Measurements from ENCODE around the gene PPHLN1.
"Not testable (repeated sequence)": the region's sequence is repeated elsewhere in the genome, so short reads cannot be mapped to it uniquely, and the experiment has no call there.

The PPHLN1 gene

DNA sequence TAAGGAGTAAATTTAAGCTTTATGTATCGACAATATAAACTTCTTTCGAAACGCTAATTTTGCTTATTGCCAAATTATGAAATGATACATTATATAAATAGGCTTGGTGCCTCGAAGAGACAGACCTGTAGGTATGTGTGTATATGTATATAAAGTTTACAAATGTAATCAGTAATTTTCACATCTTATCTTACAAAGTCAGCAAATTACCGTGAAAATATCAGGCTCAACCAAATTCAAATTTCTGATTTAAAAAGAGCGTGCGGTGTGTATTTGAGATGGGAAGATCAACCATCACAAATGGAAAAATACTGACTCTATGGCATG lies 678 bp upstream of the PPHLN1 start:
- no peak for DNase-seq

DNA sequence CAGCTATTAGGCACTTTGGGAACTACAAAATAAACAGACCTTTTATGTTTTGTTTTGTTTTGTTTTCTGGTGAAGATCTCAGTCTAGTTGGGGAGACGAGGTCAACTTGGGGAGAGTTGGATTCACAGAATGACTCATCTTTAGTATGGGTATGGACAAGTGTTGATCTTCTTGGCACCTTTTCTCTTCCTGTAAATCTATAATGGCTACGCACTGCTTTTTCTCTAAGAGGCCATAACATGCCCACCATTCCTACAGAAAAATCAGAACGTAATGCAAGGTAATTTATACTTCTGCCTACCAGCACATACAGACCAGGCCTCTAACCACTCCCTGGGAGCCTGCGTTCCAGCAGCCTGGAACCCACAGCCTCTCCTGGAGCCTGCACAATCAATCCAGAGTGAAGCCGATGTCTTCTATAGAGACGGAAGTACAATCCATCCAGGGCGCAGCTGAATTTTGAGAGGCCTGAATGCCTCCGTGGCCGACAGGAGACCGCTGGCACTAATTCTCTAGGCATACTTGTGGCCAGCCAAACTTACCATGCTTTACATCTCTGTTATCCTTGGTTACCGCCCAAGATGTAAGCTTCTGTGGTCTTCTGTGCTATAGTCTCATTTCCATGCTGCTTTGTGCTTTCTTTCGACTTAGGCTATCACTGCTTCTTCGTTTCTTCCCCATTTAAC lies 717 bp downstream of the PPHLN1 start:
- peak; percentile 45 for DNase-seq

DNA sequence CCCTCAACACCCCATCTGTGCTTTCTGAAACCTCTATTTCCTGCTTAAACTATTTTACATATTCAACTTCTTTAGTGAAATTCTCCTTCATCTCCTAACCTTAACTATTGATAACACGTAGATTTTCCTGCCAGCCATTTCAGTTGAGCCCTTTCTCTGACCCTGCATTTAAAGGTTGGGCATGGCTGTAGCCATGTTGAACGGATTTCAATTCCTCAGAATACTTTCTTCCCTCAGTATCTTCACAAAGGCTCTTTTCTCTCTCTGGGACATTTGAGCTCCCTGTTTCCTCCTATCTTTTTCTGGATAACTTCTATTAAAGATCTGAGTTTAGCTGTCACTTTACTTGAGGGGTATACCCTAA lies 1.2 kb downstream of the PPHLN1 start:
- no peak for DNase-seq

DNA sequence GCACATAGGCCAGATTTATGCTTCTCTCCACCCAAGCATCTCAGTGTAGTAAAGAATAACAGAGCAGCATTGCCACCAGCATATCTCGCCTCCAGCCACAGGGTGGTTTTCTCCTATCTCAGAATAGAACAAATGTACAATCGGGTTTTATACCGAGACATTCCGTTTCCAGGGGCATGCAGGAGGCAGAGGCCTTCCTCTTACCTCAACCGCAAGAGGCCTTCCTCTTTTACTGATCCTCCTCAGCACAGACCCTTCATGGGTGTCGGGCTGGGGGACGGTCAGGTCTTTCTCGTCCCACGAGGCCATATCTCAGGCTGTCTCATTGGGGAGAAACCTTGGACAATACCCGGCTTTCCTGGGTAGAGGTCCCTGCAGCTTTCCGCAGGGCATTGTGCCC lies 4.1 kb downstream of the PPHLN1 start:
- DNase-seq, result not testable (repeated sequence)

DNA sequence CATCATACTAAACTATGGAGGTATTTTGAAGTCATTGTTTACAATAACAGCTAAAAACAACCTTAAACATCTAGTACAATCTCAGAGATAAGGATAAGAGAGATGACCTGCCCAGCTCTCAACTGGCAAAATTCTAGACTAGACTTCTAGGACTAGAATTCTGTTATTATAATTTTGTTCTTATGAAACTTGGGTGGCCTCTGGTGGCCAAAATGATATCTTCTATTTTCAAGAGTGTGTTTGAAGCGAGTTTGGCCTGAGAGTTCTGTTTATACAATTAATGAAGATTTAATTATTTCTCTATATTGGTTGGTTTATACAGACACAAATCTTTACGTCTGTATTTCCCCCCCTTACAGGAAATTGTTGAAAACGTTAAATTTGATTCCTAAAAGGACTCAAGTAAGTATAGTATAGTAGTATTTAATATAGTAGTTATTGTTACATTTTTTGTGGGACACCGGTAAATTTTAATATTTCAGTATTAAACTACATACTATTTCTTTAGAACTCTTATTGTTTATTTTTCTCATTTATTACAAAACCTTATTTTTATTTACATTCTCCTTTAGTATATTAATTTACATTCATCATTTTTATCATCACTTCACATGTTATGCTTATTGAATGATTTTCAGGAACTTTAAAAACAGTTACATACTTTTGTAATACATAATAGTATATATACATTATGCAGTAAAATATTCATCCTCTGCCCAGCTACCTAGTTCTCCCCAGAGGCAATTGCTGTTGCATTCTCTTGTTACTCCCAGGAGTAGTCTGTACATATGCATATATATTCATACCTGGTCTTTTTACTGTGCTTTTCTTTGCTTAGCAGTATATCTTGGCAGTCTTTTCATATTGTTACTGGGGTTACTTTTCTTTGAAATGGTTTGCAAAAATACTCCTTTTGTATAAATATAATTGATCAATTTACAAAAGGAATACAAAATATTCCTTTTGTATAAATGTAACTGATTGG lies 6.6 kb downstream of the PPHLN1 start:
- peak; percentile 65 for DNase-seq

DNA sequence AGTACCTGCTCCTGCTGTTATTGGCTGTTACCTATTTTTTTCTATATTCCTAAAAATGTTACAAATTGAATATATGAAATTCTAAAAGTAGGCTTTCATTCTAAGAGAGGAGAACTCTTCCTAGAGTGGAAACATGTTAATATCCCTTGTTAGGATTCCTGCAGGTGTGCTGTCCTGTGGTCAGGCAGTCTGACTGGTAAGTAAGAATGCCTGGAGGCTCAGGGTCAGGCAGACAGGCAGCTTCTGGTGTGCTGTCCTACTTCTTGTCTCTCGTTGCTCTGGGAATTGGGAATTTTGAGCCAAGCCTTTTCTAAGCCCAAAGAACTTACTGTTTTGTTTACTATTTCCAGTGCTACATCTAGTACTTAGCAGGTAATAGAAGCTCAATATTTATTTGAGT lies 10.3 kb downstream of the PPHLN1 start:
- DNase-seq, result no peak

DNA sequence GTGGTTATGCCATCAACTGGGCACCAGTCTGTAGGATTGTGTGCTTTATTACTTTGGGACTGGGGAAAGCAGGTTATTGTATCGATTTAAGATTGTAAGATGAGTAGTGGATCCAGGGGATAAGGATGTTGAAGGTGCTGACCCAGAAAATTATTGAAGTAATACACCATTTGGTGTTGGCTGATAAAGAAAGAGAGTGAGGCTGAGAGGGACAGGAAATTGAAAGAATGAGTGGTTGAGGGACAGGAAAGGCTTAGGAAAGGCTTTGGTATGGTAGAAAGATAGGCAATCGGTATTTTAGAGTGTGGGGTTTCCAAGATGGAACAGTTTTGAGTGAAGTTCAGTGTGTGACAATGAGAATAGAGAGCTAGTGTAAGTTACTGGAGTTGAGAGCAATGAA lies 12.3 kb downstream of the PPHLN1 start:
- DNase-seq, result no peak

DNA sequence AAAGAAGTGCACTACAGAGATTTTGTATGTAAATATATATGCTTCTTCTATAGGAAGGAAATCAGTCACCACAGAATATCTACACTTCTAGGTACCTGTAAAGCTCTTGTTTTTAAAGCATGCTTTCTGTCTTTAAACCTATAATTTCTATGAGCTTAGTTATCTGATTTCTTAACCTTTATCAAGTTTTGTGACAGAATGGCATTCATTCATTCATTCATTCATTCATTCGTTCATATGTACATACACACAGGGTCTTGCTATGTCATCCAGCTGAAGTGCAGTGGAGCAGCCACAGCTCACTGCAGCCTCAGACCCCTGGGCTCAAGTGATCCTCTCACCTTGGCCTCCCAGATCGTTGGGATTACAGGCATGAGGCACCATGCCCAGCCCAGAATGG lies 16.1 kb downstream of the PPHLN1 start:
- DNase-seq, result no peak

DNA sequence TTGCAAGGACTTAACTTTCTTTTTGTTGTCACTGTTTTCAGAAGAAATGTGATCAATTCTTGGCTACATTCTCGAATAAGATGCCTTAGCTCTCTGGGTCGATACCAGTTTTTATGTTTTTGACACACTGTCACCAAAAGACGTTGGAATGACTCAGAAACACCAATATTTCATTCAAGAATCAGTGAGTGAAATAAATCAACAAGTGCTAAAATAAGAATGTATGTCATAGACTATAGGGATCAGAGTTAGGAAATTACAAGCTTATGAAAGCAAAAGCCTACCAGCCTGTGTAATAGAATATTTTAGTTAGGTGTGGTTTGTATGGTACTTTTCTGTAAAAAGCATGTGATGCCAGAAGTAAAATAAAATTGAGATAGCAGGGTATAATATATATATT lies 17.8 kb downstream of the PPHLN1 start:
- DNase-seq, result no peak

DNA sequence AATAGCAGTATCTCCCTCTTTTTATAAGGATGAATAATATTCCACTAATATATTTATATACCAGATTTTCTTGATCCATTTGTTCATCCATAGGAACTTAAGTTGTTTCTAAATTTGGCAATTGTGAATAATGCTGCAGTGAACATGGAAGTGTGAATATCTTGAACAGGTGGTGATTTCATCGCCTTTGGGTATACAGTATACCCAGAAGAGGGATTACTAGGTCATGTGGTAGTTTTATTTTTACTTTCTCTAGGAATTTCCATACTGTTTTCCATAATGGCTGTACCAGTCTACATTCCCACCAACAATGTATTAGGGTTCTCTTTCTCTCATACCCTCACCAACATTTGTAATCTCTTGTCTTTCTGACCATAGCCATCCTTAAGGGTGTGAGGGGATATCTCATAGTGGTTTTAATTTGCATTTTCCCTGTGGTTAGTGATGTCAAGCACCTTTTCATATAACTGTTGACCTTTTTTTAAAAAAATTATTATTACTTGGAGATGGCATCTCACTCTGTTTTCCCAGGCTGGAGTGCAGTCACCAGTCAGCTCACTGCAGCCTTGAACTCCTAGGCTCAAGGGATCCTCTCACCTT lies 20.5 kb downstream of the PPHLN1 start:
- DNase-seq, result no peak

DNA sequence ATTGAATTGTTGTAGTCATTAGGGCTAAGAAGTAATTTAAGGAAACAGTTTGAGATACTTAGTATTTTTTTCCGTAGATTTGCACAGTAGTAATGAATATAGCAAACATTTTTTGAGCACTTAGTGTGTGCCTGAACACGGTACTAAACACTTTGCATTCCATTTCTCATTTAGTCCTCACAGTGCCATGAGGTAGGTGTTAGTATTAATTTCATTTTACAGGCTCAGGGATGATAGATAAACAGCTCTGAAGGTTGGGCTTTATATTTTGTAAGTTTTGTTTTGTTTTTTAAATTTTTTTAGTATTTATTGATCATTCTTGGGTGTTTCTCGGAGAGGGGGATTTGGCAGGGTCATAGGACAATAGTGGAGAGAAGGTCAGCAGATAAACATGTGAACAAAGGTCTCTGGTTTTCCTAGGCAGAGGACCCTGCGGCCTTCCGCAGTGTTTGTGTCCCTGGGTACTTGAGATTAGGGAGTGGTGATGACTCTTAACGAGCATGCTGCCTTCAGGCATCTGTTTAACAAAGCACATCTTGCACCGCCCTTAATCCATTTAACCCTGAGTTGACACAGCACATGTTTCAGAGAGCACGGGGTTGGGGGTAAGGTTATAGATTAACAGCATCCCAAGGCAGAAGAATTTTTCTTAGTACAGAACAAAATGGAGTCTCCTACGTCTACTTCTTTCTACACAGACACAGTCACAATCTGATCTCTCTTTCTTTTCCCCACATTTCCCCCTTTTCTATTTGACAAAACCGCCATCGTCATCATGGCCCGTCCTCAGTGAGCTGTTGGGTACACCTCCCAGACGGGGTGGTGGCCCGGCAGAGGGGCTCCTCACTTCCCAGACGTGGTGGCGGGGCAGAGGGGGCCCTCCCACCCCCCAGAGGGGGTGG lies 23.4 kb downstream of the PPHLN1 start:
- DNase-seq, result not testable (repeated sequence)

DNA sequence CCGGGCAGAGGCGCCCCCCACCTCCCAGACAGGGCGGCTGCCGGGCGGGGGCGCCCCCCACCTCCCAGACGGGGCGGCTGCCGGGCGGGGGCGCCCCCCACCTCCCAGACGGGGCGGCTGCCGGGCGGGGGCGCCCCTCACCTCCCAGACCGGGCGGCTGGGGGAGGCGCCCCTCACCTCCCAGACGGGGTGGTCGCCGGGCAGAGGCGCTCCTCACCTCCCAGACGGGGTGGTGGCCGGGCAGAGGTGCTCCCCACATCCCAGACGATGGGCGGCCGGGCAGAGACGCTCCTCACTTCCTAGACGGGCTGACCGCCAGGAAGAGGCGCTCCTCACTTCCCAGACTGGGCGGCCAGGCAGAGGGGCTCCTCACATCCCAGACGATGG lies 24.0 kb downstream of the PPHLN1 start:
- DNase-seq, result not testable (repeated sequence)

DNA sequence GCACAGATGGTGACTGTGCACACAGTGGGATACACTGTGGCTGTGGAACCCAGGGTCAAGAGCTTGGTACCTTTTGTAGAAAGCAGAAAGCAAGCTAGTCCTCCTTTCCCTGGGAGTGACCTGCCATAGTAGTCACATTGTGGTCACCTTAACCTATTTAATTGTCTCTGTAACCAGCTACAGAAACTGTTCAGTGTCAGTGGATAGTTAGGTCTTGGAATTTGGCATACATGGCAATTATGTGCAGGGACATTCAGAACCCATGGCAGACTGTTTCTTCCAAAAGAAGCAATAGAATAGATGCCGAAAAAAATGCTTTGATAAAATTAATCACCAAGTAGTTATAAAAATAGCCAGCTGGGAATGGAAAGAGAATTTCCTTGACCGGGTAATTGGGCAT lies 30.4 kb downstream of the PPHLN1 start:
- DNase-seq, result no peak

DNA sequence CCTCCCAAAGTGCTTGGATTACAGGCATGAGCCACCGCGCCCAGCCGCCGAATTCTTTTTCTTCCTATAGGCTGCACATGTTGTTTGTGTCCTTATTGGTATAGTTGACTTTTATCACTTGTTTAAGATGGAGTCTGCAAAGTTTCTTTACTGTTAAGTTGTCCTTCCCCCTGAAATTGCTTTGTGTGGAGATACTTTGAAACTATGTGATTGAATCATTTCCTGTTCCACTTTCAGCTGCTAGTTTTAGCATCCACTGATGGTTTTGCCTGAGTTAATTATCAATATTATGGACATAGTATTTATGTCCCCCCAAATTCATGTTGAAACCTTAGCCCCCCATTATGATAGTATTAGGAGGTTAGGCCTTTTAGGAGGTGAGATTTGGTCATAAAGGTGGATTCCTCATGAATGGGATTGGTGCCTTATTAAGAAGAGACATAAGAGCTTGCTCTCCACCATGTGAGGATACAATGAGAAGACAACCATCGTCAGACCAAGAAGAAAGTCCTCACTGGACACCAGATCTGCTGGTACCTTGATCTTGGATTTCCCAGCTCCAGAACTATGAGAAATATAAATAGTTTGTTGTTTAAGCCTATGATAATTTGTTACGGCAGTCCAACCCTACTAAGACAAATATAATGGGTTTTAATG lies 34.9 kb downstream of the PPHLN1 start:
- DNase-seq, result no peak

DNA sequence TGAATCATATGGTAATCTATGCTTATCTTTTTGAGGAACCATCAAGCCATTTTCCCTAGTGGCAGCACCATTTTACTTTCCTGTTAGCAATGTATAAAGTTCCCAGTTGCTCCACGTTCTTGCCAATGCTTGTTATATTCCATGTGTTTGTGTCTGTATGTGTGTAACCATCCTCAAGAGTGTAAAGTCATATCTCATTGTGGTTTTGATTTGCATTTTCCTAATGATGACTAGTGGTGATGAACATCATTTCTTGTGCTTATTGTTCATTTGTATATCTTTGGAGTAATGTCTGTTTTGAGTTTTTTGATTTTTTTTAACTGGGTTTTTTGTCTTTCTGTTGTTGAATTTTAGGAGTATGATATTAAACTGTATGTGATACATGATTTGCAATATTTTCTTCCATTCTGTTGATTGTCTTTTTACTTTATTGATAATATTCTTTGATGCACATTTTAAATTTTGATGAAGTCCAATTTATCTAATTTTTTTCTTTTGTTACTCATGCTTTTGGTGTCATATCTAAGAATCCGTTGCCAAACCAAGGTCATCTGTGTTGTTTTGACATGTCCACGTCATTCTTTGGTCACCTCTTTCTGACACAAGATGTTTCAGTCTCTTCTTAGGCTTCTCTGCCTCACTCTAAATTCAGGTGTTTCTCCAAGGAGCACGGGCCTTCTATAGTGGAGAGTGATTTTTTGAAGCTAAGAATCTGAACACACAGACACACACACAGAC lies 36.1 kb downstream of the PPHLN1 start:
- no peak for DNase-seq

DNA sequence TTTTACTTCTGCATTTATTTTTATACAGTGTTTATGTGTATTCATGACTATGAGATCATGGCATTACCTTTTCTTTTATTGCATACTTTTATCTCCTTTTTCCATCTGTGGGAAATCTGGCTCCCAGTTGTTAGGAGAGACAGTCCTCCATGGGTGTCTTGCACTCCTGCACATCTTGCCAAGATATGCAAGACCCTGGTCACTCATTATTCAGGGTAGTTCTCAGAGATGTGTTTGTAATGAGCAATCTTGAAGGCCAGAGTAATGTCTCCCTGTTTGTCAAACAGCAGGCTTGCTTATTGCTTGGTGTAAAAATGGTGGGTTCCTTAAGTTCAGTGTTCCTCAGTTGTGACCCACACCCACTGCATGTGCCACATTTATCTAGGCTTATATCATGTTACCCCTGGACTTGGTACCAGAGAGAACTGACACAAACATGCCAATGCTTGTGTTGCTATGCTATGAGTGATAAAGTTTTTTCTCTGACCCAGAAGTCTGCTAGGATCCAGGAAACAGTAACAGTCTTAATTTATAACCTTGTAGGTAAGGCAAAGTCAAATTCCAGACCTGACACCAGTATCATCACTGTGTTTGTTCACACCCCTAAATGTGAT lies 36.8 kb downstream of the PPHLN1 start:
- DNase-seq, result no peak

DNA sequence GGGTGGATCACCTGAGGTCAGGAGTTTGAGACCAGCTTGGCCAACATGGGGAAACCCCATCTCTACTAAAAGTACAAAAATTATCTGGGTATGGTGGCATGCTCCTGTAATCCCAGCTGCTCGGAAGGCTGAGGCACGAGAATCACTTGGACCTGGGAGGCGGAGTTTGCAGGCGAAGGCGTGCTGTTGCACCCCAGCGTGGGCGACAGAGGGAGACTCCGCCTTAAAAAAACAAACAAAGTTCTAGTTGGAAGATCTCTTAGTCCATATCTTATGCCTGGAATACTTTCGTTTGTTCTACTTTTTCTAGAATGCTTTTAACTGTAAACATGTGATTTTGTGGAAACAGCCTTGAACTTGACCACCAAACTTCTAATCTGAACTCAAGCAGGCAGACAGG lies 38.7 kb downstream of the PPHLN1 start:
- no peak for DNase-seq

DNA sequence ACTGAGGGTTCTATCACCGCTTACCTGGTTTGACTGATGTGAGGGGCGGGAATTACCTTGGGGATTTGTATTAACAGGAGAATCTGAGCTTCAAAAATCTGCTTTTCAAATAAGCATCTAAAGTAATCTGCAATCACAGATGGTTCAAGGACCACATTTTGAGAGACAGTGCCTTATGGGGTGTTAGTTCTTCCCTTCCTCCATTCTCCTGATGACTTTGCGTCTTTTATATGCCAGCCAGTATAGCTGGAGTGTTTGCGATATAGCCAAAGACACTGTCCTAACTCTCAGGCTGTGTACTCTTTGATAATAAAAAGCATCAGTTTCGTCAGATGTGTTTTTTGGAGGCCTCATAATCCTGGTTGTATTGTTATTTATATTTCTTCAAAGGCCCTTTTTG lies 39.5 kb downstream of the PPHLN1 start:
- no peak for DNase-seq

DNA sequence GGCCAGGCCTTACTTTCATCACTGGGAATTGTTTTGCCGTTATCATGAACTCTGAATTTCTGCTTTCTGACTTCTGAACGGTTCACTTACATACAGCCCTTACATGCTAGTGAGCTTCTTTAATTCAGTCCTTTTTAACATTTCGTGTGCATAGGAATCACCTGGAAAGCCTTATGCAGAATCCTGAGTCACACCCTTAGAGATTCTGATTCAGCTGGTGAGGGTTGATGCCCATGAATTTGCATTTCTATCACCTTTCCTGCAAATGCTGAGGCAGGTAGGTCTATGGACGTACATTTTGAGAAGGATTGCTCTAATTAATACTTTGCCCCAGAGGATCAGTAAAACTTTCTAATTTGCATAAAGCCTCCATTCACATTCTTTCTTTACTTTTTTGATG lies 44.0 kb downstream of the PPHLN1 start:
- no peak for DNase-seq

DNA sequence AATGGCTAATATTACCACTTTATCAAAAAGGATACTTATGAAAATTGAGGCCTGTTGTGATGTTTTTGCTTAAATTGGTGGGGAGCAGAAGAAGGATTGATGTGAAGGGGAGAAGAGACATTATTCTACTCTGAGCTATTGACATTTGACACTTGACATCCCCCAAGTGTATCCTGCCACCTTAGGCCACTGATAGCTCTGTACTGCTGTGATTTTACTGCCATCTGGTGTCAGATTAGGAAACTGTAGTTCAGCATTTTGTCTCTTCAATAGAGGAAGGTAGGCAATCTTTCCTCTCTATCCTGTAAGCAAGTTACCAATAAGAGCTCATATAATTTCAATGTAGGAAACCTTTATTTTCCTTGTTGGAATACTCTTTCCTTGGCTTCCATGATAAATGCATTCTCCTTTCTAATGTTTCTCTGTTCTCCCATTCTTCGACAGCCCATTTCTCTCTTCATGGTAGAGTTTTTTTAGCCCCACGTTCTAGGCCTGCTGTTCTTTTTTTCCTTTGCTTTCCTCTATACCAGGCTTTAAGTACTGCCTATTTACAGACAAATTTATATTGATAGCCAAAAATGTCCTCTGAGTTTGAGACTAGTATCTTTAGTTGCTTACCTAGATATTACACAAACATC lies 46.3 kb downstream of the PPHLN1 start:
- DNase-seq, result peak; percentile 67

DNA sequence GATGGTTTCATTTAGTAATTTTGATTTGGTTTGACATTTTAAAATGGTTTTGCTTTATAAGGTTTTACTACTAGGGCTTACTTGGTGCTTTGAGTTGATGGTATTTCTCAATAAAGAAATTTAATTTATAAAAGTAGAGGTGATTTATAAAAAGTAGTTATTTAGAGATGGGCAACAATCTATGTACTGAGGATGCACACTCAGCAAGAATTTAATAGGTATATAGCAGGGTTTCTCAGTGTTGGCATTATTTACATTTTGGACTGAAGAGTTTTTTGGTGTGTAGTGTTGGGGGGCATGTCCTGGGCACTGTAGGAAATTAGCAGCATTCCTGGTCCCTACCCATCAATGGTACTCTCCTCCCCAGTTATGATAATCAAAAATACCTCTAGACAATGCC lies 47.7 kb downstream of the PPHLN1 start:
- no peak for DNase-seq
